Smooth muscle cell (in vitro differentiated cells): ENCODE measurements around the gene PRKAA2. TPM values are rescaled to one million over a fixed set of nuclear protein-coding genes. Genes with fewer than 3 reads are reported as not detected.

ENCODE experiments used
- DNase-seq: peaks from one replicate; lab custom pipeline; 2025; ENCODE audit not compliant: unreplicated experiment; lab: John Stamatoyannopoulos, UW
- H2AFZ ChIP-seq: fragments of 200-600 bp; sonication (generic); 2 replicates; pipeline ENCODE4 v1.6.0; 2016; ENCODE audit warnings: antibody characterized with exemption, low read depth, mild to moderate bottlenecking
- H3F3A ChIP-seq: fragments of 200-600 bp; sonication (generic); 2 replicates; pipeline ENCODE4 v1.6.0; 2017; ENCODE audit warnings: antibody characterized with exemption, low read depth
- H3K27ac ChIP-seq: fragments of 200-600 bp; sonication (generic); 2 replicates; pipeline ENCODE4 v1.5.1; 2016; ENCODE audit warnings: low read depth, mild to moderate bottlenecking
- H3K27me3 ChIP-seq: fragments of 200-600 bp; sonication (generic); 2 replicates; pipeline ENCODE4 v1.6.1; 2016; ENCODE audit warnings: low read depth, mild to moderate bottlenecking
- H3K36me3 ChIP-seq: fragments of 200-600 bp; sonication (generic); 2 replicates; pipeline ENCODE4 v1.5.1; 2016; ENCODE audit warnings: low read depth
- H3K4me1 ChIP-seq: fragments of 200-600 bp; sonication (generic); 2 replicates; pipeline ENCODE4 v1.5.1; 2016; ENCODE audit warnings: low read depth
- H3K4me2 ChIP-seq: fragments of 200-600 bp; sonication (generic); 2 replicates; pipeline ENCODE4 v1.6.0; 2016; ENCODE audit warnings: mild to moderate bottlenecking
- H3K4me3 ChIP-seq: fragments of 200-600 bp; sonication (generic); 2 replicates; pipeline ENCODE4 v1.5.1; 2016; ENCODE audit warnings: mild to moderate bottlenecking
- H3K79me2 ChIP-seq: fragments of 200-600 bp; sonication (generic); 2 replicates; pipeline ENCODE4 v1.6.0; 2016; ENCODE audit warnings: low read depth, mild to moderate bottlenecking
- H3K9ac ChIP-seq: fragments of 200-600 bp; sonication (generic); 2 replicates; pipeline ENCODE4 v1.6.0; 2016; ENCODE audit warnings: low read depth
- H3K9me3 ChIP-seq: fragments of 200-600 bp; sonication (generic); replicated peaks from 2 replicates; pipeline ENCODE4 v1.5.1; 2016; ENCODE audit warnings: low read depth
- H4K20me1 ChIP-seq: fragments of 200-600 bp; sonication (generic); 2 replicates; pipeline ENCODE4 v1.6.0; 2016; ENCODE audit warnings: low read depth
- CTCF ChIP-seq: fragments of 200-600 bp; sonication (generic); IDR thresholded peaks from 2 replicates; pipeline ENCODE4 v1.5.1; 2017; ENCODE audit warnings: borderline replicate concordance, mild to moderate bottlenecking, antibody characterized with exemption; ENCODE audit not compliant: insufficient read depth, poor library complexity, severe bottlenecking
- WGBS: methylation state at CpG from one replicate; pipeline ENCODE4 v1.1.7; 2016; ENCODE audit warnings: low lambda C conversion rate; 5-methylcytosine and 5-hydroxymethylcytosine counted together
- polyA plus RNA-seq: library from polyadenylated mRNA; unstranded; fragments of >200 nt; fragmentation: Nextera tagmentation; extraction: Ambion mirVana; gene quantifications from 2 replicates; pipeline ENCODE4 v1.2.1, GENCODE V29; 2016
- total RNA-seq: library from RNA; depleted of rRNA; stranded (reverse); fragments of >200 nt; gene quantifications from 2 replicates; pipeline ENCODE4 v1.2.3, GENCODE V29; 2014

PRKAA2 gene
- total and polyA plus RNA-seq, 2 experiments from 2014 or later: 0.17 to 1.3 TPM

DNA sequence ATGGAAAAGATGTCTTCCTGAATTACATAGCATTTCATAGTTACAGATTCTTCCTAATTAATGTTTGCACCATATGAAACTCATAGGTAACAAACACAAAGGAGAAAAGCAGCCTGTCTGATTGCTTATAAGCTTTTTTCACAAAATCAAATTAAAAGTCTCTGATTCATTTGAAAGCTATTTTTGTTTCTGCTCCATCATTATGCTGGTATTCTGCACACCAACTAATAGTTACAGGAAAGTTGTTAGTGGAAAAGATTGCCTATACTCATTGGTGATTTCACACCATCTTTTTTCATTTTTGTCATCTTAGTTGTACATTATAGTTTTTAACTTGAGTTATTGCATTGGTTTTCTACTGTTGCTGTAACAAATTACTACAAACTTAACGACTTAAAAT lies 70.0 kb downstream of the PRKAA2 start:
- Histone ChIP-seq H3K4me3 (no peak overlapping the region), H4K20me1 (no peaks in the 10 kb centered on the region), H3K9me3 (no peaks in the 10 kb centered on the region), H2AFZ (no peak overlapping the region), H3K4me1 (peaks cover 7% of the 10 kb centered on the region), H3K27ac (no peak overlapping the region), H3K4me2 (peak overlapping the region; percentile 20), H3K79me2 (no peaks in the 10 kb centered on the region), H3K9ac (no peak overlapping the region), H3K27me3 (no peaks in the 10 kb centered on the region), H3F3A (no peaks in the 10 kb centered on the region), H3K36me3 (no peaks in the 10 kb centered on the region)
- no peak for TF ChIP-seq CTCF
- WGBS: 58% methylated on average over 1 of the region's 1 CpG
- no peak for DNase-seq

- Histone ChIP-seq H3K9ac (no peak overlapping the region), H3K4me2 (no peak overlapping the region), H4K20me1 (no peaks in the 10 kb centered on the region), H3K36me3 (no peaks in the 10 kb centered on the region), H3K27me3 (no peaks in the 10 kb centered on the region), H3K4me1 (peaks cover 7% of the 10 kb centered on the region), H3K4me3 (no peak overlapping the region), H3K9me3 (no peaks in the 10 kb centered on the region), H2AFZ (no peak overlapping the region), H3K27ac (no peak overlapping the region), H3K79me2 (no peaks in the 10 kb centered on the region), H3F3A (no peaks in the 10 kb centered on the region)
- WGBS: 69% methylated on average over 1 of the region's 1 CpG
- DNase-seq: no peak
- TF ChIP-seq CTCF: no peak
Measured at GRCh38 chr1:56719171-56719570, 74.1 kb downstream of the PRKAA2 start.

DNA sequence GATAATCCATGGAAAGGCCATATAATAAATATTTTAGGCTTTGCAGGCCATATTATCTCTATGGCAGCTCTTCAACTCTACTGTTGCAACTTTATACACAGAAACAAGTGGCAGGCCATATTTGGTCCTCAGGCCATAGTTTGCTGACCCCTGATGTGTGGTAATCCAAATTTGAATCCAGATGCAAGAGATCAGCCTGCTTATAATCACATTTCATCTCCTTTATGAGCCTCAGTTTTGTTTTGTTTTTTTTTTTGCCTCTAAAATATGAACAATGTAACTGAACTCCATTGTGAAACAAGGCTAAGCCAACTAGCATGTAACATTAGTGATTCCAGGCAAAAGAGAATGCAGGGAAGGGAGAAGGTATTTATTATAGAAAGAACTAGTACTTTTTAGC lies 81.6 kb downstream of the PRKAA2 start:
- Histone ChIP-seq H3K27me3 (peaks cover 1% of the 10 kb centered on the region), H3K79me2 (no peaks in the 10 kb centered on the region), H4K20me1 (no peaks in the 10 kb centered on the region), H3K4me2 (no peak overlapping the region), H3K4me1 (no peaks in the 10 kb centered on the region), H3K27ac (no peak overlapping the region), H3F3A (no peaks in the 10 kb centered on the region), H3K4me3 (no peak overlapping the region), H2AFZ (no peak overlapping the region), H3K9ac (no peak overlapping the region), H3K9me3 (no peaks in the 10 kb centered on the region), H3K36me3 (no peaks in the 10 kb centered on the region)
- TF ChIP-seq CTCF: no peak
- no peak for DNase-seq

GRCh38 chr1:56728964-56729363 lies 83.8 kb downstream of the PRKAA2 start:
- no peak for DNase-seq
- no peak overlapping the region for H3K4me2 ChIP-seq
- no peaks in the 10 kb centered on the region for H3K4me1 ChIP-seq
- no peak overlapping the region for H3K27ac ChIP-seq
- no peak overlapping the region for H2AFZ ChIP-seq
- no peak for TF ChIP-seq CTCF
- H3K36me3 ChIP-seq: no peaks in the 10 kb centered on the region
- H3K9ac ChIP-seq: no peak overlapping the region
- H3K79me2 ChIP-seq: no peaks in the 10 kb centered on the region
- H3F3A ChIP-seq: no peaks in the 10 kb centered on the region
- peaks cover 5% of the 10 kb centered on the region for H3K27me3 ChIP-seq
- H3K4me3 ChIP-seq: no peak overlapping the region
- no peaks in the 10 kb centered on the region for H4K20me1 ChIP-seq
- H3K9me3 ChIP-seq: no peaks in the 10 kb centered on the region
- 96% methylated on average over 2 of the region's 2 CpGs for WGBS
